ENCODE results near the gene GRIN1.

- TF ChIP-seq CTCF (IDR thresholded peaks at IDR 0.05), result no peak
- TF ChIP-seq POLR2A (IDR thresholded peaks at IDR 0.05), result no peak
Observed at GRCh38 chr9:137183980-137184595, 45.1 kb downstream of the GRIN1 start.

All from right lobe of liver (tissue), 4 donors.